Epithelial cell of esophagus (primary cell): ENCODE measurements around the gene USH2A.
A peak's percentile ranks its signal among the peaks of the same experiment; 100 is the strongest.

Experiments
- DNase-seq: peaks from one replicate; pipeline ENCODE4 v3.0.0; 2010; ENCODE audit warnings: low read depth
- H3K4me3 ChIP-seq: 2 replicates; pipeline ENCODE4 v1.5.1; 2011; ENCODE audit warnings: mild to moderate bottlenecking, low read length, control low read depth
- TF ChIP-seq, protein P1 (sequence below): IDR thresholded peaks from 2 replicates; pipeline ENCODE4 v1.5.1; 2011; ENCODE audit warnings: low read depth, mild to moderate bottlenecking, low read length, control low read depth, inconsistent platforms; ENCODE audit not compliant: insufficient read depth; ENCODE audit errors: missing control alignments

Gene USH2A

DNA sequence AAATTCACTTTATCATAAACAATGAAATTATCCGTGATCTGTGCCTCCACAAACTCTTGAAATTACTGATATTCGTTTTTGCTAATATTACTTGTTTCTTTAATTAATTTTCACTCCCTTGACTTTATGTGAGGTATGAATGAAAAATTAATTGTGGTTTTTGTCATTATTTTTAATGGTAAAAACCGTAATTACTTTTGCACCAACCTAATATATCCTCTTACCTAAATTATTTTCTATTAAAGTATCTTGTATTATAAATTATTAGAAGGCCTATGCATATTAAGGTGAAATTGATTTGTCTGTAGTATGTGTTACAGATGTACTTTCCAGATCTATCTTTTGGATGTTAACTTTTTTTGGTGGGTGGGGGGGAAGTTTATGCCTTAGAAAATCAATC lies 540.2 kb downstream of the USH2A start:
- TF ChIP-seq, protein P1, sequence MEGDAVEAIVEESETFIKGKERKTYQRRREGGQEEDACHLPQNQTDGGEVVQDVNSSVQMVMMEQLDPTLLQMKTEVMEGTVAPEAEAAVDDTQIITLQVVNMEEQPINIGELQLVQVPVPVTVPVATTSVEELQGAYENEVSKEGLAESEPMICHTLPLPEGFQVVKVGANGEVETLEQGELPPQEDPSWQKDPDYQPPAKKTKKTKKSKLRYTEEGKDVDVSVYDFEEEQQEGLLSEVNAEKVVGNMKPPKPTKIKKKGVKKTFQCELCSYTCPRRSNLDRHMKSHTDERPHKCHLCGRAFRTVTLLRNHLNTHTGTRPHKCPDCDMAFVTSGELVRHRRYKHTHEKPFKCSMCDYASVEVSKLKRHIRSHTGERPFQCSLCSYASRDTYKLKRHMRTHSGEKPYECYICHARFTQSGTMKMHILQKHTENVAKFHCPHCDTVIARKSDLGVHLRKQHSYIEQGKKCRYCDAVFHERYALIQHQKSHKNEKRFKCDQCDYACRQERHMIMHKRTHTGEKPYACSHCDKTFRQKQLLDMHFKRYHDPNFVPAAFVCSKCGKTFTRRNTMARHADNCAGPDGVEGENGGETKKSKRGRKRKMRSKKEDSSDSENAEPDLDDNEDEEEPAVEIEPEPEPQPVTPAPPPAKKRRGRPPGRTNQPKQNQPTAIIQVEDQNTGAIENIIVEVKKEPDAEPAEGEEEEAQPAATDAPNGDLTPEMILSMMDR: no peak
- no peak for DNase-seq
- H3K4me3 ChIP-seq: no peak overlapping the region

DNA sequence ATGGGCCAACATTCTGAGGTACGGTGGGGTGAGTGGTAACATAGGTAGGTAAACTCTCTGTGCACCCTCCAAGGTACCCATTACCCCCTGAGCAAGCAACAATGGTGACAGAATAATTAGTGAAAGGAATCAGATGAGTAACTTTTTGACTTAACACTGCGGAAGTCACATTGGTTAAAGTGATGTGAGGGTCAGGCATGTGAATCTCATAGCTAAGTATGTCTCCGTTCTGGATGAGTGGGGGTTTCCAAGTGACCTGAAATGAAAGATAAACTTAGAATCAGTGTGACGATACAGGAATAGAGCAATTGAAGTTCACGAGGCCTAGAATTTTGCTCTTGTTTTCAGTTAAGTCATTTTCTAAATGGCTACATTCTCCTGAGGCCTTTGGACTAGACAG lies 544.4 kb downstream of the USH2A start:
- H3K4me3 ChIP-seq: no peak overlapping the region
- DNase-seq: no peak
- TF ChIP-seq, protein P1: no peak

DNA sequence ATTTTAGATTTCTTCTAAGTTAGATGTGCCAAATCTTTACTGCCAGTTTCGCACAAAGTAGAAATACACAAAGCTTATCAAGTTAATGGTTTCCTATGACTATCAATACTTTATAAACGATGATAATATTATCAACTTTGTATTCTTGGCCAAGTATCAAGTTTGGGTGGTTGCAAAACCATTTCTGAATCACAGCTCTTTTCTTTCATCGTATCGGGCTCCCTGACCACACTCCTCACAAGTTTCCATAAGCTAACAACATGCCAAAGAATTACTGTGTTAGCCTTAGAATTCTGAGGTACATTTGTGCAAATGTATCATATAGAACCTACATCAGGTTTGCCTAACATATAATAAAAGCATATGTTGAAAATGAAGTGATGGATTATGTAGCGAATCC lies 545.1 kb downstream of the USH2A start:
- peak; percentile 7 for DNase-seq
- TF ChIP-seq, protein P1: no peak
- H3K4me3 ChIP-seq: no peak overlapping the region

DNA sequence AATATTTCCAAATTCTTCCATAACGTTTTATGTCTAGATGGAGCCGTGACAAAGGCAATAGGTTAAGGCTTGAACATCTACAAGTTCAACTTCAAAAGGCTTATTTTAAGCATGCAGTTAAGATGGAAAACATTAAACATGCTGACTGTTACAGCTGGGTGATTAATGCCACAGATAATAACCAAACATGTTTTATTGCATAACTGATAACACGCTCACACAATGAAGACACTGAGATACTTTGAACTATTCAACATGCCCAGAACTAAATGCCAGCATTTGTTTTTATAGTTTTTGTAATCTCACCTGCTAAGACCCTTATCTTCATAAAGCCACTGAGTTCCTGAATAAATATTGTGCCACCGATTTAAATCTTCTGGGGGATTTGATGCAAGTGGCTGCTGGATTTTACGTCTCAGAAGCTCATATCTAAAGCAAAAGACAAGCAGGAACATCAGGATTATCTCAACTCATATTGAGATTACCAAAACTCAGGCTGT lies 545.7 kb downstream of the USH2A start:
- DNase-seq: no peak

DNA sequence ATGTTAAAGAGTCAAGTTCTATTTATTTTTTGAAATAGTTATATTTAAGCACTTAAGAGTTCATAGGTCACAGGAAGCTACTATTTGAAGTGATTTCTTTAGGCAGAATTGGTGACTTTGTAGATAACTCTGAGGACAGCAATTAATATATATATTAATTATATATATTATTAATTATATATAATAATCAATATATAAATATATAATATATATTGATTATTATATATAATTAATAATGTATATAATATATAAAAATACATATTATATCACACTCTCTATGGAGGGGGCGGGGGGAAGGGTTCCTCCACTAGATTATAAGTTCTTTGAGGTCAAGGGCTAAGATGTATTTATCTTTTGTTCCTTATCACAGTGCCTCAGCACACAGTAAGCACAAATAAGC lies 547.5 kb downstream of the USH2A start:
- DNase-seq: no peak
- H3K4me3 ChIP-seq: no peak overlapping the region
- TF ChIP-seq, protein P1: no peak

More for the DNA sequence above, 545.7 kb downstream of the USH2A start:
- no peak overlapping the region for H3K4me3 ChIP-seq
- TF ChIP-seq, protein P1: no peak

DNA sequence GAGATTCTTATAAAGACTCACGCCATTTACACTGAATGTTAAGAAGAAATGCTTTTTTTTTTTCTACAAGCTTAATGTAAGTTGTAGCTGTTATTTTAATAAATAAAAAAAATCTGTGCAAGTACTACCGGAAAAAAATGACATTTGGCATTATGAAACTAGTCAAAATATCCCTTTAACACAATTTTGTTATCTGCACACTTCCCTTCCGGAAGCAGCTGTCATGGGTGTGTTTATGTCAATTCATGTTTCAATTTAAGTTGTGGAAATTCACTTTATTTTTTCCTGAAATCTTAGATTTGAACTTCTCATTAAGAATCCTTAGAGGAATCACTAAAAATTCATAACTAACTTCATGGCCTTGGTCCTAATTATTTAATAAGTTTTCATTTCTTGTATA lies 548.0 kb downstream of the USH2A start:
- TF ChIP-seq, protein P1: no peak
- no peak overlapping the region for H3K4me3 ChIP-seq
- no peak for DNase-seq

DNA sequence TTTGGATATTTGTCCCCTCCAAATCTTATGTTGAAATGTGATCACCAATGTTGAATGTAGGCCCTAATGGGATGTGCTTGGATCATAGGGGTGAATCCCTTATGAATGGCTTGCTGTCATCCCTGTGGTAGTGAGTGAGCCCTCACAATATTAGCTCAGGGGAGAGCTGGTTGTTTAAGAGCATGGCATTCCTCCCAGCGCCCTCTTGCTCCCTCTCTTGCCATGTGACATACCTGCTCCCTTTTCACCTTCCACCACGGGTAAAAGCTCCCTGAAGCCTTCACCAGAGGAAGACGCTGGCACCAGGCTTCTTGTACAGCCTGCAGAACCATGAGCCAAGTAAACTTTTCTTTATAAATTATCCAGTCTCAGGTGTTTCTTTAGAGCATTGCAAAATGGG lies 550.6 kb downstream of the USH2A start:
- no peak for DNase-seq
- no peak overlapping the region for H3K4me3 ChIP-seq
- TF ChIP-seq, protein P1: no peak
